HepG2 (cell line): Measurements from ENCODE around the gene BLMH. TPM values are rescaled to one million over a fixed set of nuclear protein-coding genes. Genes with fewer than 3 reads are reported as not detected.
A peak's percentile ranks its signal among the peaks of the same experiment; 100 is the strongest.

Experiments used
- ARID4A ChIP-seq: sonication (generic); formaldehyde crosslinking; IDR thresholded peaks from 2 replicates; pipeline ENCODE4 v1.5.0; 2020; ENCODE audit warnings: mild to moderate bottlenecking, missing genetic modification reagents, borderline replicate concordance
- ATF5 ChIP-seq: sonication (generic); formaldehyde crosslinking; IDR thresholded peaks from 2 replicates; pipeline ENCODE4 v1.4.0; 2020; ENCODE audit warnings: mild to moderate bottlenecking, low read depth, missing genetic modification reagents
- ATF7-NPFF ChIP-seq: sonication (generic); formaldehyde crosslinking; IDR thresholded peaks from 2 replicates; pipeline ENCODE4 v1.8.1; 2023; ENCODE audit warnings: mild to moderate bottlenecking, low read depth, missing genetic modification reagents, moderate library complexity
- CERS6 ChIP-seq: sonication (generic); formaldehyde crosslinking; IDR thresholded peaks from 2 replicates; pipeline ENCODE4 v1.5.0; 2020; ENCODE audit warnings: missing genetic modification reagents
- DPF2 ChIP-seq: sonication (generic); formaldehyde crosslinking; IDR thresholded peaks from 2 replicates; pipeline ENCODE4 v1.4.0; 2020; ENCODE audit warnings: mild to moderate bottlenecking, low read depth, missing genetic modification reagents, borderline replicate concordance
- ERF ChIP-seq: IDR thresholded peaks from 2 replicates; pipeline ENCODE4 v1.6.1; 2018; ENCODE audit warnings: missing biosample characterization, missing genetic modification reagents
- ISL2 ChIP-seq: sonication (generic); formaldehyde crosslinking; IDR thresholded peaks from 2 replicates; pipeline ENCODE4 v1.5.0; 2020; ENCODE audit warnings: missing genetic modification reagents
- MXD3 ChIP-seq: IDR thresholded peaks from 2 replicates; pipeline ENCODE4 v1.6.1; 2016; ENCODE audit warnings: mild to moderate bottlenecking, missing biosample characterization, missing genetic modification reagents
- NPAS2 ChIP-seq: sonication (generic); formaldehyde crosslinking; IDR thresholded peaks from 2 replicates; pipeline ENCODE4 v1.8.0; 2022; ENCODE audit warnings: mild to moderate bottlenecking, missing genetic modification reagents, borderline replicate concordance
- PLRG1 ChIP-seq: fragments of 450-650 bp; conservative IDR thresholded peaks from 2 replicates; pipeline ENCODE4 v1.6.1; 2016
- POLR2AphosphoS2 ChIP-seq: IDR thresholded peaks from 2 replicates; pipeline ENCODE4 v1.6.1; 2011; ENCODE audit warnings: low read depth, low read length, improper control_type of control experiment
- SIX4 ChIP-seq: sonication (generic); formaldehyde crosslinking; IDR thresholded peaks from 2 replicates; pipeline ENCODE4 v1.4.0; 2020; ENCODE audit warnings: missing genetic modification reagents
- SMAD9 ChIP-seq: sonication (generic); formaldehyde crosslinking; IDR thresholded peaks from 2 replicates; pipeline ENCODE4 v1.5.1; 2020; ENCODE audit warnings: mild to moderate bottlenecking, missing genetic modification reagents
- SSRP1 ChIP-seq: IDR thresholded peaks from 2 replicates; pipeline ENCODE4 v1.6.1; 2016; ENCODE audit warnings: control low read depth
- YEATS2 ChIP-seq: sonication (generic); formaldehyde crosslinking; IDR thresholded peaks from 2 replicates; pipeline ENCODE4 v1.4.0; 2020; ENCODE audit warnings: missing genetic modification reagents, borderline replicate concordance
- ZNF138 ChIP-seq: sonication (generic); formaldehyde crosslinking; IDR thresholded peaks from 2 replicates; pipeline ENCODE4 v1.5.0; 2020; ENCODE audit warnings: mild to moderate bottlenecking, low read depth, missing genetic modification reagents
- ZNF3 ChIP-seq: IDR thresholded peaks from 2 replicates; pipeline ENCODE4 v1.7.0; 2017; ENCODE audit warnings: inconsistent platforms
- ZNF441 ChIP-seq: sonication (generic); formaldehyde crosslinking; IDR thresholded peaks from 2 replicates; pipeline ENCODE4 v1.7.0; 2021; ENCODE audit warnings: missing genetic modification reagents, borderline replicate concordance
- ZNF547 ChIP-seq: sonication (generic); formaldehyde crosslinking; IDR thresholded peaks from 2 replicates; pipeline ENCODE4 v1.5.1; 2020; ENCODE audit warnings: mild to moderate bottlenecking, missing genetic modification reagents
- ZNF614 ChIP-seq: IDR thresholded peaks from 2 replicates; pipeline ENCODE4 v1.6.1; 2018; ENCODE audit warnings: missing biosample characterization, missing genetic modification reagents, inconsistent platforms, borderline replicate concordance
- ZNF615 ChIP-seq: sonication (generic); formaldehyde crosslinking; IDR thresholded peaks from 2 replicates; pipeline ENCODE4 v1.5.0; 2020; ENCODE audit warnings: mild to moderate bottlenecking, missing genetic modification reagents, borderline replicate concordance
- ZNF772 ChIP-seq: sonication (generic); formaldehyde crosslinking; IDR thresholded peaks from 2 replicates; pipeline ENCODE4 v1.5.0; 2020; ENCODE audit warnings: mild to moderate bottlenecking, missing genetic modification reagents
- ZNF773 ChIP-seq: sonication (generic); formaldehyde crosslinking; IDR thresholded peaks from 2 replicates; pipeline ENCODE4 v1.4.0; 2020; ENCODE audit warnings: missing genetic modification reagents, borderline replicate concordance
- ZNF792 ChIP-seq: IDR thresholded peaks from 2 replicates; pipeline ENCODE4 v1.6.1; 2016
- ZSCAN12 ChIP-seq: sonication (generic); formaldehyde crosslinking; IDR thresholded peaks from 2 replicates; pipeline ENCODE4 v1.9.0; 2021; ENCODE audit warnings: mild to moderate bottlenecking, missing genetic modification reagents
- polyA plus RNA-seq, 8 experiments: library from polyadenylated mRNA; depleted of rRNA in 3 of 8; stranded (reverse) in 7 of 8; unstranded in 1 of 8; fragments of >200 nt; fragmentation: Illumina TruSeq in 4 of 8; extraction: Trizol in 4 of 8; gene quantifications; 2 replicates each; pipeline versions ENCODE4 v1.2.1 to v1.2.3, GENCODE V29; 2011 to 2016; ENCODE audit warnings: low read depth in 4 of 8, missing spikeins in 1 of 8, mixed read lengths in 1 of 8; ENCODE audit not compliant: insufficient read depth in 1 of 8
- total RNA-seq, 5 experiments: library from RNA; depleted of rRNA; stranded (reverse); fragments of >200 nt; fragmentation: Illumina TruSeq; extraction: Trizol; gene quantifications; 2 replicates each; pipeline ENCODE4 v1.2.3, GENCODE V29; 2016; ENCODE audit warnings: low read depth in 1 of 5

Gene BLMH
- total and polyA plus RNA-seq, 2 of the 13 experiments (the other 11 are each of a cell fraction or from before 2014, with no cell fraction given) = 12.1 to 41.0 TPM

- TF ChIP-seq ZSCAN12 (CRISPR knock-in tag) = no peak
- no peak for TF ChIP-seq DPF2 (CRISPR knock-in tag)
- TF ChIP-seq ZNF773 (CRISPR knock-in tag) = 0 out of 2 replicates have a peak, but pooled peaks have one; percentile 54
- TF ChIP-seq ZNF792 (CRISPR knock-in tag) = no peak
- TF ChIP-seq ZNF138 (CRISPR knock-in tag) = no peak
- TF ChIP-seq CERS6 = no peak
- TF ChIP-seq SMAD9 (CRISPR knock-in tag) = no peak
- TF ChIP-seq ZNF615 (CRISPR knock-in tag) = no peak
- TF ChIP-seq ZNF441 = 0 out of 2 replicates have a peak, but pooled peaks have one; percentile 14
- TF ChIP-seq ZNF547 (CRISPR knock-in tag) = no peak; the same call in none of the 2 replicates
- no peak for TF ChIP-seq ZNF772 (CRISPR knock-in tag)
- 0 out of 2 replicates have a peak, but pooled peaks have one; percentile 35 for TF ChIP-seq ISL2 (CRISPR knock-in tag)
- TF ChIP-seq SSRP1 (CRISPR knock-in tag) = no peak
- TF ChIP-seq POLR2AphosphoS2 = no peak
- TF ChIP-seq MXD3 = no peak
- TF ChIP-seq ERF = no peak; the same call in 1 of the 2 replicates
- TF ChIP-seq YEATS2 (CRISPR knock-in tag) = no peak
- no peak for TF ChIP-seq PLRG1
- 0 out of 2 replicates have a peak, but pooled peaks have one; percentile 16 for TF ChIP-seq ATF5 (CRISPR knock-in tag)
- TF ChIP-seq ZNF614 (CRISPR knock-in tag) = no peak; the same call in 1 of the 2 replicates
- TF ChIP-seq NPAS2 (CRISPR knock-in tag) = no peak
- TF ChIP-seq ZNF3 (CRISPR knock-in tag) = no peak
- TF ChIP-seq SIX4 (CRISPR knock-in tag) = no peak
- TF ChIP-seq ATF7-NPFF = peak; percentile 66; the same call in 1 of the 2 replicates
- TF ChIP-seq ARID4A (CRISPR knock-in tag) = peak; percentile 80
These were observed at the start of gene BLMH (continued) for GRCh38 chr17:30291543-30292285.
